ENCODE measurements around the gene NAA80.

NAA80 gene

GRCh38 chr3:50327943-50328691 lies 28.9 kb upstream of the NAA80 start, which contains the start of gene TUSC2:
TUSC2 (minus strand) TSS chr3:50328223; CDS start chr3:50328099, 124 bp downstream.
- DNase-seq: peak; percentile 91

DNA sequence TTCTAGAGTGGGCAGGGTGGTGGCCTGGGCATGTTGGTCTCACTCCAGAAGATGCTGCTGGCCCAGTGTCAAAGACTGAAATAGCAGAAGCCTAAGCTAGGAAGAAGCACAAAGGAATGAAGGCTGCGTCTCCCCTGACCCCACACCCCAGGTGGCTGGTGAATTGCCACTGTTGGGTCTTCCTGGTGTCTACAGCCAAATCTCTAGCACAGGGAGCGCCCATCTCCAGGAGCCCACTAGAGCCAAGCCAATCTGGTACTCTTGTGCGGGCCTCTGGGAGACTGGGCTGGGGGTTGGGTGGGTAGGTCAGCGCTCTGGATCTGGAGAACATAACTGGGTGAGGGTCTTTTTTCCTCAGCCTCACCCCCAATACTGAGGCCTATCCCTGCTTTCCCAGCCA lies 27.9 kb upstream of the NAA80 start:
- no peak for DNase-seq

GRCh38 chr3:50326182-50326541 lies 27.0 kb upstream of the NAA80 start:
- DNase-seq: no peak

- no peak for DNase-seq
These were observed 26.4 kb upstream of the NAA80 start for GRCh38 chr3:50325497-50326181.

- no peak for DNase-seq
These were observed 25.9 kb upstream of the NAA80 start for GRCh38 chr3:50325113-50325480.

GRCh38 chr3:50324351-50325112 lies 25.3 kb upstream of the NAA80 start:
- no peak for DNase-seq

DNA sequence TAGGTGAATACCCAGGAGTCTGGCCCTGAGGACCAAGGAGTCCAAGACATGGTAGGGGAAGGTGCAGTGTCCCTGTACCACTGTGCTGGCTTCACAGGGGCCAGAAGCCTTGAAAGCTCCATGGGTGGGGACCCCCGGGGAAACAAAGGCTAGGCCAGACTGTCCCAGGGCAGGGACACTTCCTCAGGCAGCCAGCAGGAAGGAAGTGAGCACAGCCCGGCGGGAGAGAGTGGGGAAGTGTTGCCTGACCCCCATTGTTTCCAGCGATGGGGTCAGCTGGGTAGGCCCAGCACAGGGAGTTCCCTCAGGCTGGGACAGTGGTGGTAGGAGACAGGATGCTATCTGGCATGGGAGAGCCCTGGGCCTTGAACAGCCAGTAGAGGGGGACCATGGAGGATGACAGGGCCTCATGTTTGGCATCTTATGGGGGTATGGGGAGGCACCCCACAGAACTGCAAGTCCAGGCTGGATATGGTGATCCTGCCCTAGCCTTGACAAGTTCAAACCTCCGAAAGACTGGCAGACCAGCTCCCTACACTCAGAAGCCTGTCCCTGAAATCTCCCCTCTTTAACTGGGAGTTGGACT lies 24.5 kb upstream of the NAA80 start:
- DNase-seq: no peak

DNA sequence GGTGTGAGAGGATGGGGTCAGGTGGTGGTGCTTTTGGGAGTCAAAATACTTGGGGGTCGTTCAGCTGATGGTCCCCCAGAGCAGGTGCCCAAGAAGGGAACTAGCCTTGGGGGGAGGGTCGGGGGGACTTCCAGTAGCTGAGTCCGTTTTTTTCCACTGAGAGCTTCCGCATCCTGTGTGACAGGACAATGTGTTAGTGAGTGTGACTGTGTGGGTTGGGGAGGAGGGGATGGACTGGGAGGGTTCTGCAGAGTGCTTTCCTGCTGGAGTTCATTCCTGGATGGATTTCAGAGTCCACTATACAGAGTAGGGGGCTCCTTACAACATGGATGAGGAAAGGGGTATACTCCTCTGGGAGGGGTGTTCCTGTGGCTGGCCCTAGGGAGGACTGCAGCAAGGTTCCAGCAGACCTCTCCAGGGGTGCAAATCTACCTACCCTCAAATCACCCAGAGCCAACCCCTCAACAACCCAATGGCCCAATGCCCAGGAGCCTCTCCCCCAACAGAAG lies 23.9 kb upstream of the NAA80 start:
- DNase-seq: no peak

- peak; percentile 37 for DNase-seq
These were observed 23.3 kb upstream of the NAA80 start, which contains the start of gene HYAL2 for GRCh38 chr3:50322386-50323091. HYAL2 (minus strand) TSS chr3:50322745; CDS start chr3:50320489, 2,256 bp downstream.

GRCh38 chr3:50322115-50322385 lies 22.8 kb upstream of the NAA80 start:
- no peak for DNase-seq

GRCh38 chr3:50321336-50322114 lies 22.3 kb upstream of the NAA80 start:
- peak; percentile 58 for DNase-seq

DNA sequence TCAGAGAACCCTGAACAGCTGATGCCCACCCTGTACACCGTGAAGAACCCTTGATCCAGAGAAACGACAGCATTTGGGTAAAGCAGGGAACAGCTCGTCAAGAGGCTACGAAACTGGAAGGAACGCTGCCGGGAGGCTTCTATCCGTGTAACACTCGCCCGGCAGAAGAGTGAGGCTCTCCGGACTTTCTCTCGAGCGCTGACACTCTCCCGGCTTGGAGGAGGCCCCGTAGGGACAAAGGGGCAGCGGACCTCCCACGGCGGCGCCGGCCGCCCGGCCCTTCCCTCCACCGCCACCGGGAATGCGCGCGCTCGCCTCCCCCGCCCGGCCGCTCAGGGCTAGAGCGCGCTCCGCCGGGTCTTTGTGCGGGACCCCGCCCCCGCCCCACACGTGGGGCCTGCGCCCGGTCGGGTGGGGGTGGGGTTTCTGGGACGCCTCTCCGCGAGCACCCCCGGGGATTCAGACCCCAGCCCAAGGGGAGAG lies 21.7 kb upstream of the NAA80 start:
- no peak for DNase-seq

DNA sequence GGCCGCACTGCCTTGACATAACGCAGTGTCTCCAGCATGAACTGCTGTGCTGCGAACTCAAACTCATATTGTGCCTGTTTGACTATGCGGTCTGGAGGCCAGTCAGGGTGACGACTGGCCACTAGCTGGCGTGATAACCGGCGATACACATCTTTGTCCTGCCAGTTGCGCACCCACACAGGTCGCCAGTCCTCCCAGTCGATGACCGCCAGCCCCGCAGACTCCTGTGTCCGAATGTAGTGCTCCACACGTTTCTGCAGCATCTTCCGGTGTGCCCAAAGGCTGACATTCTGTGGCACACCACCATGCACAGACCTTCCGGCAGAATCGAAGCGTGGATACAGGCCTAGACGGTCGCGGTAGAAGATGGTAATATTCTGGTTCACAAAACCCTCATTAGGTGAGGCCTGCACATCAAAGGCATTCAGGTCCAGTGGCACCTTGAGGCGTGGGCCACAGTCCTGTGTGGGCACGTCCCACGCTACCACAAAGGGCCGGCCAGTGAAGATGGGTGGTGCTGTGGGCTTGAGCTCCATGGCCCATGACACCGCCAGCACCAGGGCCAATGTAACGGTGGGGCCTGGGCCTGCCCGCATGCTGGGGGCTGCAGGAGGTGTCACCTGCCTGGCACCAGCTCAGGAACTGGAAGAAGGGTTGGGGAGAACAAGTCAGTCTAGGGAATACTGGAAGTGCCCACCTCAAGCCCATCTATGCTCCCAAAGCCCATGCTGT lies 20.9 kb upstream of the NAA80 start:
- no peak for DNase-seq

DNA sequence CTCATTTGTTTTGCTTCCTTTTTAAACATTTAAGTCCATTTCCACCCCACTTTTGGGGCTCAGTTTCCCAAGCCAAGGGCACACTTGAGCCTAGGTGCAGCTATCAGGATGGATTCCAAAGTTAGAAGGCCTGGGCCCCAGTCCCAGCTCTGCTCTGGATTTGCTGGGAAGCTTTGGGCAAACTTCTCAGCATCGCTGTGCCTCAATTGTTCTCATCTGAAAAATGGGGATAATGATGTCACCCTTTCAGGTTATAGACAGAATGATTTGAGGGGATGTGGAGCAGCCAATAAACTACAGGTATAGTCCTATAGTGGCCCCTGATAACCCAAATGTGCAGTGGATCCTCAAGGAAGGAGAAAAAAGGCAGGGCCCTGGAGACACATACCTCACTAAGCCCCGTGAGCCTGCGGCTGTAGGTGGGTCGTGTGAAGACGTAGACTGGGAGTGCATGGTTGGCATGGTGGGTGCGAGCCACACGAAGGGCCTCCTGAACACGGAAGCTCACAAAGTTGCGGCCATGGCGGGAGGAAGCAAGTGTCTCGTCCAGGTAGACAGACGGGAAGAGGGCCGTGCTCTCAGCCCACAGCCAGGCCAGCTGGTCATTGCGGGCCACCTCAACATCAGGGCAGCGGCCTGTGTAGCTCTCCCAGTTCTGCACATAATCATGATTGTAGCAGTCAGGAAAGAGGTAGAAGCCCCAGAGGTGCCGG lies 20.1 kb upstream of the NAA80 start:
- DNase-seq: no peak

GRCh38 chr3:50318615-50319014 lies 19.4 kb upstream of the NAA80 start:
- no peak for DNase-seq

DNA sequence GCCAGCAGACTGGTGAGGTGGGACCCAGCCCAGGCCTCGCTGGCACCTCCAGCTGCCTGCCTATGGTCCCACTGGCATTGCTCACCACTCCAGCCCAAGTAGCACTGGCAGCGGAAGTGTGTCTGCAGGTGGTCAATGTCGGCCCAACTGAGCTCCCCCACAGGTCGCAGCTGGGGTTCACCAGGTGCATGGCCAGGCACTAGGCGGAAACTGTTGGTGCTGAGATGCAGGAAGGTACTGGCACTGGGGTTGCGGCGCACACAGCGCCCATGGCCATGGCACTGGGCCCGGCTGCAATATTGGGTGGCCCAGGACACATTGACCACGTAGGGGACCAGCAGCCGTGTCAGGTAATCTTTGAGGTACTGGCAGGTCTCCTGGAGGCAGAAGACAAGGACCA lies 19.0 kb upstream of the NAA80 start:
- no peak for DNase-seq

DNA sequence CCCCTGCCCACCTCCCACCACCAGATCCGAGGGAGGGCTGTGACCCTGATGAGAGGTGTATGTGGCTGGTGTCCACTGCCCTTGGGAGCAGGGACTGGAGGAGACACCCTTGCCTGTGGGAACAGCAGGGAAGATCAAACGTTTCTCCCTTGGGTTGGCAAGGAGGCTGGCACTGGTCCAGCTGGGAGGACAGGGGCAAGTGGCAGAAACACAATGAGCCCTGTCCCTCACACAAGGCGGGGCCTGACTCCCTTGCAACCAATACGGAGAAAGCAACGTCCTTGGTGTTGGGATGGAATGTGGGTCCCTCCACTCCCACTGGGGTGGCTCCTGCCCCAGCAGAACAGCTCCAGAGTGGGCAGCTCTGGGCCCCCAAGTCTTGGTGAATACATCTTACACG lies 18.1 kb upstream of the NAA80 start:
- no peak for DNase-seq

- DNase-seq: no peak
These were observed 17.5 kb upstream of the NAA80 start for GRCh38 chr3:50316657-50317242.

- no peak for DNase-seq
These were observed 15.6 kb upstream of the NAA80 start for GRCh38 chr3:50314816-50315215.

- DNase-seq: no peak
These were observed 15.1 kb upstream of the NAA80 start for GRCh38 chr3:50314342-50314741.

Measured in NCI-H2029 (cell line).